Keratinocyte (primary cell): ENCODE measurements around the gene ARMS2. TPM values are rescaled to one million over a fixed set of nuclear protein-coding genes. Genes with fewer than 3 reads are reported as not detected.

Experiments
- DNase-seq: peaks from one replicate; pipeline ENCODE4 v3.0.0-alpha.2; 2011; ENCODE audit warnings: low read depth, missing footprints, low spot score
- FAIRE-seq: peaks from 2 replicates; lab custom pipeline; 2011; peaks lifted over from hg19 to GRCh38; lab: Jason Lieb, UNC
- H2AFZ ChIP-seq: 2 replicates; pipeline ENCODE4 v1.6.0; 2012; ENCODE audit warnings: low read length, control low read depth, inconsistent platforms; ENCODE audit not compliant: control insufficient read depth
- H3K27ac ChIP-seq: 2 replicates; pipeline ENCODE4 v1.5.1; 2011; ENCODE audit warnings: low read length; ENCODE audit not compliant: control insufficient read depth, insufficient read depth
- H3K27me3 ChIP-seq: 3 replicates; pipeline ENCODE4 v1.6.0; 2011; ENCODE audit warnings: low read length; ENCODE audit not compliant: control insufficient read depth, insufficient read depth; ENCODE audit errors: extremely low read depth
- H3K36me3 ChIP-seq, 2 experiments: 2 replicates in 1 of 2; 3 replicates in 1 of 2; pipeline ENCODE4 v1.5.1; 2011; ENCODE audit warnings: low read length in 2 of 2, mild to moderate bottlenecking in 1 of 2; ENCODE audit not compliant: control insufficient read depth in 2 of 2, insufficient read depth in 2 of 2; ENCODE audit errors: extremely low read depth in 1 of 2
- H3K4me1 ChIP-seq: 3 replicates; pipeline ENCODE4 v1.5.1; 2011; ENCODE audit warnings: low read length; ENCODE audit not compliant: control insufficient read depth, insufficient read depth; ENCODE audit errors: extremely low read depth
- H3K4me2 ChIP-seq: 3 replicates; pipeline ENCODE4 v1.6.0; 2011; ENCODE audit warnings: low read depth, low read length; ENCODE audit not compliant: control insufficient read depth, insufficient read depth; ENCODE audit errors: extremely low read depth
- H3K4me3 ChIP-seq, 3 experiments: fragments of 200-600 bp in 1 of 3; sonication (generic) in 1 of 3; 2 replicates in 2 of 3; 3 replicates in 1 of 3; pipeline ENCODE4 v1.5.1; 2011 to 2016; ENCODE audit warnings: low read length in 3 of 3, mild to moderate bottlenecking in 3 of 3, control low read depth in 2 of 3, inconsistent platforms in 1 of 3, low read depth in 1 of 3, mixed read lengths in 1 of 3, mixed run types in 1 of 3, moderate library complexity in 1 of 3; ENCODE audit not compliant: control insufficient read depth in 2 of 3, insufficient read depth in 2 of 3; ENCODE audit errors: extremely low read depth in 1 of 3
- H3K79me2 ChIP-seq: 2 replicates; pipeline ENCODE4 v1.6.0; 2012; ENCODE audit warnings: low read length; ENCODE audit not compliant: control insufficient read depth, insufficient read depth
- H3K9ac ChIP-seq: 3 replicates; pipeline ENCODE4 v1.6.0; 2011; ENCODE audit warnings: low read length; ENCODE audit not compliant: control insufficient read depth, insufficient read depth; ENCODE audit errors: extremely low read depth
- H3K9me1 ChIP-seq: 3 replicates; pipeline ENCODE4 v1.6.0; 2011; ENCODE audit warnings: low read length; ENCODE audit not compliant: control insufficient read depth, insufficient read depth; ENCODE audit errors: extremely low read depth
- H3K9me3 ChIP-seq: 2 replicates; pipeline ENCODE4 v1.5.1; 2012; ENCODE audit warnings: low read depth, low read length; ENCODE audit not compliant: control insufficient read depth
- H4K20me1 ChIP-seq: 3 replicates; pipeline ENCODE4 v1.6.0; 2011; ENCODE audit warnings: low read length; ENCODE audit not compliant: control insufficient read depth, insufficient read depth; ENCODE audit errors: extremely low read depth
- CTCF ChIP-seq, 3 experiments: IDR thresholded peaks in 1 of 3; conservative IDR thresholded peaks in 1 of 3; optimal IDR thresholded peaks in 1 of 3; 2 replicates in 2 of 3; 3 replicates in 1 of 3; pipeline versions ENCODE3 to v1.5.1; 2011; ENCODE audit warnings: low read length in 3 of 3, mild to moderate bottlenecking in 3 of 3, moderate library complexity in 2 of 3, control low read depth in 1 of 3, inconsistent platforms in 1 of 3; ENCODE audit not compliant: insufficient read depth in 2 of 3; ENCODE audit errors: extremely low read depth in 1 of 3
- EZH2 ChIP-seq: IDR thresholded peaks from one replicate; pipeline ENCODE4 v1.6.1; 2012; ENCODE audit warnings: inconsistent platforms, mild to moderate bottlenecking, low read length, moderate library complexity
- dilution Hi-C: fragments of 300-500 bp; cut with MboI; formaldehyde crosslinking; loops from one replicate; pipeline ENCODE4 v1.7.0; 2020; ENCODE audit warnings: low sequenced_read_pairs; ENCODE audit not compliant: extremely low pct_ligation_motif_present
- polyA plus RNA-seq, 5 experiments: library from polyadenylated mRNA; depleted of rRNA in 3 of 5; stranded (reverse) in 3 of 5; stranded (forward) in 1 of 5; unstranded in 1 of 5; fragments of >200 nt; gene quantifications; 1 replicate in 1 of 5; 2 replicates in 3 of 5; 3 replicates in 1 of 5; pipeline versions ENCODE4 v1.2.1 to v1.2.3, GENCODE V29; 2011 to 2012; ENCODE audit warnings: missing spikeins in 2 of 5, low read depth in 1 of 5, low replicate concordance in 1 of 5

The ARMS2 gene
- polyA plus RNA-seq, 1 donor (not counting 4 experiments of a cell fraction or from before 2014, with no cell fraction given) = 0.08 TPM

- no peak overlapping the region for H3K9ac ChIP-seq
- no peak overlapping the region for H3K4me3 ChIP-seq
- FAIRE-seq = no peak
- peaks cover 46% of the 10 kb centered on the region for H3K4me1 ChIP-seq
- dilution Hi-C loops = no loop called here
- peaks cover 6% of the 10 kb centered on the region for H4K20me1 ChIP-seq
- no peaks in the 10 kb centered on the region for H3K9me3 ChIP-seq
- peaks cover 50% of the 10 kb centered on the region for H3K79me2 ChIP-seq
- H3K9me1 ChIP-seq = peaks cover 4% of the 10 kb centered on the region
- peak overlapping the region; percentile 70 for H3K4me2 ChIP-seq
- TF ChIP-seq EZH2 = no peak
- TF ChIP-seq CTCF (optimal IDR thresholded peaks at IDR 0.05 in 1 of 3, IDR thresholded peaks at IDR 0.05 in 1 of 3, conservative IDR thresholded peaks at IDR 0.05 in 1 of 3; ENCODE audit: extremely low read depth in 1 of 3, insufficient read depth in 2 of 3, low read length in 3 of 3) = no peak
- H3K27ac ChIP-seq = no peak overlapping the region
- no peak overlapping the region for H2AFZ ChIP-seq
- H3K36me3 ChIP-seq = peaks cover 0 to 3% of the 10 kb centered on the region in 2 experiments
- no peak for DNase-seq
- no peaks in the 10 kb centered on the region for H3K27me3 ChIP-seq
Measured at GRCh38 chr10:122475100-122475499, 20.6 kb downstream of the ARMS2 start.

- Histone ChIP-seq H4K20me1 (peaks cover 6% of the 10 kb centered on the region), H3K4me3 (no peak overlapping the region), H3K9me1 (peaks cover 4% of the 10 kb centered on the region), H3K9ac (no peak overlapping the region), H2AFZ (no peak overlapping the region), H3K9me3 (no peaks in the 10 kb centered on the region), H3K79me2 (peaks cover 48% of the 10 kb centered on the region), H3K27me3 (no peaks in the 10 kb centered on the region), H3K27ac (peak overlapping the region; percentile 32), H3K4me1 (peaks cover 40% of the 10 kb centered on the region), H3K4me2 (peak overlapping the region; percentile 70), H3K36me3 (peaks cover 0 to 3% of the 10 kb centered on the region in 2 experiments)
- no peak for FAIRE-seq
- dilution Hi-C loops = no loop called here
- TF ChIP-seq EZH2 (no peak), CTCF (optimal IDR thresholded peaks at IDR 0.05 in 1 of 3, IDR thresholded peaks at IDR 0.05 in 1 of 3, conservative IDR thresholded peaks at IDR 0.05 in 1 of 3; ENCODE audit: extremely low read depth in 1 of 3, insufficient read depth in 2 of 3, low read length in 3 of 3) (no peak)
- no peak for DNase-seq
Measured at GRCh38 chr10:122475591-122476332, 21.3 kb downstream of the ARMS2 start.
